ENCODE measurements around the gene CERS1.

The CERS1 gene

GRCh38 chr19:18878058-18878797 is 17.7 kb downstream of the CERS1 start:
- Histone ChIP-seq H3K27me3 (ENCODE audit: insufficient read depth, low read depth) (no peaks in the 10 kb centered on the region), H3K4me3 (IDR thresholded peaks at IDR 0.05; ENCODE audit: insufficient read depth, low read depth, low read length) (no peak overlapping the region), H3K4me2 (no peak overlapping the region), H3K4me1 (ENCODE audit: low read depth, poor library complexity, severe bottlenecking) (peaks cover 12% of the 10 kb centered on the region), H3K79me2 (ENCODE audit: insufficient read depth, low read depth) (no peaks in the 10 kb centered on the region), H2AFZ (ENCODE audit: low read depth) (no peak overlapping the region), H3K9ac (no peak overlapping the region), H4K20me1 (ENCODE audit: insufficient read depth) (no peaks in the 10 kb centered on the region), H3K36me3 (ENCODE audit: insufficient read depth) (no peaks in the 10 kb centered on the region), H3K27ac (no peak overlapping the region)
- TF ChIP-seq, protein P1, sequence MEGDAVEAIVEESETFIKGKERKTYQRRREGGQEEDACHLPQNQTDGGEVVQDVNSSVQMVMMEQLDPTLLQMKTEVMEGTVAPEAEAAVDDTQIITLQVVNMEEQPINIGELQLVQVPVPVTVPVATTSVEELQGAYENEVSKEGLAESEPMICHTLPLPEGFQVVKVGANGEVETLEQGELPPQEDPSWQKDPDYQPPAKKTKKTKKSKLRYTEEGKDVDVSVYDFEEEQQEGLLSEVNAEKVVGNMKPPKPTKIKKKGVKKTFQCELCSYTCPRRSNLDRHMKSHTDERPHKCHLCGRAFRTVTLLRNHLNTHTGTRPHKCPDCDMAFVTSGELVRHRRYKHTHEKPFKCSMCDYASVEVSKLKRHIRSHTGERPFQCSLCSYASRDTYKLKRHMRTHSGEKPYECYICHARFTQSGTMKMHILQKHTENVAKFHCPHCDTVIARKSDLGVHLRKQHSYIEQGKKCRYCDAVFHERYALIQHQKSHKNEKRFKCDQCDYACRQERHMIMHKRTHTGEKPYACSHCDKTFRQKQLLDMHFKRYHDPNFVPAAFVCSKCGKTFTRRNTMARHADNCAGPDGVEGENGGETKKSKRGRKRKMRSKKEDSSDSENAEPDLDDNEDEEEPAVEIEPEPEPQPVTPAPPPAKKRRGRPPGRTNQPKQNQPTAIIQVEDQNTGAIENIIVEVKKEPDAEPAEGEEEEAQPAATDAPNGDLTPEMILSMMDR (conservative IDR thresholded peaks at IDR 0.05; ENCODE audit: low read depth, low read length), result no peak

- Histone ChIP-seq H3K36me3 (ENCODE audit: insufficient read depth) (no peaks in the 10 kb centered on the region), H3K27ac (no peak overlapping the region), H4K20me1 (ENCODE audit: insufficient read depth) (no peaks in the 10 kb centered on the region), H3K4me2 (no peak overlapping the region), H3K27me3 (ENCODE audit: insufficient read depth, low read depth) (no peaks in the 10 kb centered on the region), H3K9ac (no peak overlapping the region), H3K4me1 (ENCODE audit: low read depth, poor library complexity, severe bottlenecking) (peaks cover 12% of the 10 kb centered on the region), H2AFZ (ENCODE audit: low read depth) (no peak overlapping the region), H3K79me2 (ENCODE audit: insufficient read depth, low read depth) (no peaks in the 10 kb centered on the region), H3K4me3 (IDR thresholded peaks at IDR 0.05; ENCODE audit: insufficient read depth, low read depth, low read length) (no peak overlapping the region)
- TF ChIP-seq, protein P1 (conservative IDR thresholded peaks at IDR 0.05; ENCODE audit: low read depth, low read length), result no peak
These were observed 19.1 kb downstream of the CERS1 start for GRCh38 chr19:18876865-18877264.

- no peaks in the 10 kb centered on the region for H3K27me3 ChIP-seq (ENCODE audit: insufficient read depth, low read depth)
- no peak overlapping the region for H3K4me3 ChIP-seq (IDR thresholded peaks at IDR 0.05; ENCODE audit: insufficient read depth, low read depth, low read length)
- no peaks in the 10 kb centered on the region for H3K36me3 ChIP-seq (ENCODE audit: insufficient read depth)
- H3K79me2 ChIP-seq (ENCODE audit: insufficient read depth, low read depth), result no peaks in the 10 kb centered on the region
- peaks cover 8% of the 10 kb centered on the region for H3K4me1 ChIP-seq (ENCODE audit: low read depth, poor library complexity, severe bottlenecking)
- H3K9ac ChIP-seq, result no peak overlapping the region
- TF ChIP-seq, protein P1 (conservative IDR thresholded peaks at IDR 0.05; ENCODE audit: low read depth, low read length), result no peak
- H3K27ac ChIP-seq, result no peak overlapping the region
- no peaks in the 10 kb centered on the region for H4K20me1 ChIP-seq (ENCODE audit: insufficient read depth)
- no peak overlapping the region for H3K4me2 ChIP-seq
- no peak overlapping the region for H2AFZ ChIP-seq (ENCODE audit: low read depth)
These were observed 20.2 kb downstream of the CERS1 start for GRCh38 chr19:18875726-18876125.

DNA sequence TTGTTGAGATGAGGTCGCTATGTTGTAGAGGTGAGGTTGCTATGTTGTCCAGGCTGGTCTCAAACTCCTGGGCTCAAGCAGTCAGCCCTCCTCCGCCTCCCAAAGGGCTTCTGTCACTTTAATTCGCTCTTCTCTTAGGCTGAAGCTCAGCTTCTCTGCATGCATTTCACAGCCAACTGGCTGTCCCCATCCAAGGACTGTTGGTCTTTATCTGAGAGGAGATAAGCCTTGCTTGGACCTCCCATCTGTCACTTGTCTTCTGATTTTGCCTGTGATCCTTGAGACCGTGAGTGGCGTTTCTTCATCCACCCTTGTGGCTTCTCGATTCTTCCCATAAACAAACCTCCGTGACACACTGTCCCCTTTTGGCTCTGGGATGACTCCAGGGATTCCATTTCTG is 24.4 kb downstream of the CERS1 start:
- Histone ChIP-seq H4K20me1 (ENCODE audit: insufficient read depth) (no peaks in the 10 kb centered on the region), H3K4me3 (IDR thresholded peaks at IDR 0.05; ENCODE audit: insufficient read depth, low read depth, low read length) (no peak overlapping the region), H3K79me2 (ENCODE audit: insufficient read depth, low read depth) (no peaks in the 10 kb centered on the region), H3K4me1 (ENCODE audit: low read depth, poor library complexity, severe bottlenecking) (no peaks in the 10 kb centered on the region), H3K4me2 (no peak overlapping the region), H2AFZ (ENCODE audit: low read depth) (no peak overlapping the region), H3K27me3 (ENCODE audit: insufficient read depth, low read depth) (no peaks in the 10 kb centered on the region), H3K36me3 (ENCODE audit: insufficient read depth) (peaks cover 3% of the 10 kb centered on the region; the same call in 1 of the 2 replicates), H3K9ac (no peak overlapping the region), H3K27ac (no peak overlapping the region)
- TF ChIP-seq, protein P1 (conservative IDR thresholded peaks at IDR 0.05; ENCODE audit: low read depth, low read length), result no peak

Measured in KMS-11 (cell line).